Activated CD4-positive, alpha-beta memory T cell treated with anti-CD3 and anti-CD28 coated beads for 36 hours (primary cell): ENCODE results near the gene ACOT6. TPM values are rescaled to one million over a fixed set of nuclear protein-coding genes. Genes with fewer than 3 reads are reported as not detected.
A peak's percentile ranks its signal among the peaks of the same experiment; 100 is the strongest.
"Not testable (repeated sequence)": the region's sequence is repeated elsewhere in the genome, so short reads cannot be mapped to it uniquely, and the experiment has no call there.

Source experiments
- CTCF ChIA-PET: fragments of 350-600 bp; sonication (Branson Sonifier 250); formaldehyde crosslinking; loops from one replicate; lab custom pipeline; 2021; ENCODE audit warnings: antibody characterized with exemption, inconsistent platforms; lab: Charles Lee
- POLR2A ChIA-PET: fragments of 350-600 bp; sonication (Branson Sonifier 250); formaldehyde crosslinking; loops from one replicate; lab custom pipeline; 2021; ENCODE audit warnings: antibody characterized with exemption; lab: Charles Lee
- DNase-seq: peaks from one replicate; pipeline ENCODE4 v3.0.0-alpha.2; 2020
- H3K27ac Mint-ChIP-seq: one replicate; pipeline ENCODE4 v1.8.0; 2021; ENCODE audit warnings: mixed read lengths
- H3K27me3 Mint-ChIP-seq: one replicate; pipeline ENCODE4 v1.8.0; 2021; ENCODE audit warnings: mixed read lengths
- H3K36me3 Mint-ChIP-seq: one replicate; pipeline ENCODE4 v1.8.0; 2021; ENCODE audit warnings: mixed read lengths
- H3K4me1 Mint-ChIP-seq: one replicate; pipeline ENCODE4 v1.8.0; 2021; ENCODE audit warnings: low read depth, mixed read lengths
- H3K4me3 Mint-ChIP-seq: one replicate; pipeline ENCODE4 v1.8.0; 2021; ENCODE audit warnings: mild to moderate bottlenecking, mixed read lengths
- H3K9me3 Mint-ChIP-seq: one replicate; pipeline ENCODE4 v1.8.0; 2021; ENCODE audit warnings: mixed read lengths
- intact Hi-C: fragments of 100-400 bp; cut with micrococcal nuclease; formaldehyde crosslinking; loops from one replicate; pipeline ENCODE4 v1.15.1; 2023
- total RNA-seq, 2 experiments: library from RNA; stranded (reverse); gene quantifications; one replicate each; pipeline ENCODE4 v1.2.3, GENCODE V29; 2021

The ACOT6 gene
- total RNA-seq, 2 experiments from 2014 or later, result not detected

DNA sequence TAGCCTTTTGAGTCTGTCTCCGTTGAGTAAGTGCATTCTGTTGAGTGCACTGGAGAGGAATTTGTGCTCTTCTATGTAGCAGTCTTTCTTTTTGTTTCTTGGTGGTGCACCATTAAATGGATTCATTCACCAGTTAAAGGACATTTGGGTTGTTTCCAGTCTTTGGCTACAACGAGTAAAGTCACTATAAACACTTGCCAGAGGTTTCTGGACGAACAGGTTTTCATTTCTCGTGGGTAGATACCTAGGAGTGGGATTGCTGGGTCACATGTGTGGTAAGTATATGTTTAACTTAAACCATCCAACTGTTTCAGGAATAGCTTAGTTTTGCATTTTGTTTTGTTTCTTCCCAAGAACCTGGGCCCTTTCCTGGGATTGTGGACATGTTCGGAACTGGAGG is 39.3 kb upstream of the ACOT6 start:
- CTCF ChIA-PET, H3K27me3 Mint-ChIP-seq, H3K27ac Mint-ChIP-seq, intact Hi-C loops, H3K9me3 Mint-ChIP-seq, H3K36me3 Mint-ChIP-seq, H3K4me3 Mint-ChIP-seq, POLR2A ChIA-PET, DNase-seq: not testable (repeated sequence)
- peaks cover 19% of the 10 kb centered on the region for H3K4me1 Mint-ChIP-seq

DNA sequence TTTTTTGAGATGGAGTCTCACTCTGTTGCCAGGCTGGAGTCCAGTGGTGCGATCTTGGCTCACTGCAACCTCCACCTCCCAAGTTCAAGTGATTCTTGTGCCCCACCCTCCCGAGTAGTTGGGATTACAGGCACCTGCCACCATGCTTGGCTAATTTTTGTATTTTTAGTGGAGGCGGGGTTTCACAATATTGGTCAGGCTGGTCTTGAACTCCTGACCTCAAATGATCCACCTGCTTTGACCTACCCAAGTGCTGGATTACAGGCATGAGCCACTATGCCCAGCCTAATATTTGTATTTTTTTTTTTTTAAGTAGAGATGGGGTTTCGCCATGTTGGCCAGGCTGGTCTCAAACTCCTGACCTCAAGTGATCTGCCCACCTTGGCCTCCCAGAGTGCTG is 38.6 kb upstream of the ACOT6 start:
- CTCF ChIA-PET, H3K27me3 Mint-ChIP-seq, POLR2A ChIA-PET, H3K36me3 Mint-ChIP-seq, H3K27ac Mint-ChIP-seq, H3K9me3 Mint-ChIP-seq, DNase-seq, H3K4me3 Mint-ChIP-seq, intact Hi-C loops: not testable (repeated sequence)
- peaks cover 14% of the 10 kb centered on the region for H3K4me1 Mint-ChIP-seq

DNA sequence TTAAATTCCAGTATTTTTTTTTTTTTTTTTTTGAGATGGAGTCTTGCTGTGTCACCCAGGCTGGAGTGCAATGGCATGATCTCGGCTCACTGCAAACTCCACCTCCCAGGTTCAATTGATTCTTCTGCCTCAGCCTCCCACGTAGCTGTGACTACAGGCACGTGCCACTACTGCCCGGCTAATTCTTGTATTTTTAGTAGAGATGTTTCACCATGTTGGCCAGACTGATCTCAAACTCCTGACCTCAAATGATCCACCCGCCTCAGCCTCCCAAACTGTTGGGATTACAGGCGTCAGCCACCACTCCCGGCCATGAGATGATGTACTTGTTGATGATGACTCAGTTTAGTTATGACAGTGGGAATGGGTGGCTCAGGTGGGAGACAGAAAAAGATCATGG is 38.1 kb upstream of the ACOT6 start:
- peaks cover 12% of the 10 kb centered on the region for H3K4me1 Mint-ChIP-seq
- H3K36me3 Mint-ChIP-seq, CTCF ChIA-PET, H3K4me3 Mint-ChIP-seq, H3K27ac Mint-ChIP-seq, H3K27me3 Mint-ChIP-seq, POLR2A ChIA-PET, DNase-seq, H3K9me3 Mint-ChIP-seq, intact Hi-C loops: not testable (repeated sequence)

DNA sequence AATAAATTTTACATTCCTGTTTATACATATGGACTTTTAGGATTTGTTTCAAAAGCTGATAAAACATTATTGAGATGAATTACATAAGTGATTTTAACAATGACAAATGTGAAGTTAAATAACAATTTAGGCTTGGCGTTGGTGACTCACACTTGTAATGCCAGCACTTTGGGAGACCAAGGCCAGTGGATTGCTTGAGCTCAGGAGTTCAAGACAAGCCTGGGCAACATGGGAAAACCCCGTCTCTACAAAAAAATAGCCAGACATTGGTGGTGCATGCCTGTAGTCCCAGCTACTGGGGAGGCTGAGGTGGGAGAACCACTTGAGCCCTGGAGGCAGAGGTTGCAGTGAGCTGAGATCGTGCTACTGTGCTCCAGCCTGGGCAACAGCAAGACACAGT is 35.9 kb upstream of the ACOT6 start:
- no peaks in the 10 kb centered on the region for H3K27me3 Mint-ChIP-seq
- ChIA-PET POLR2A (no interaction called here), CTCF (interaction anchor here (0.6 kb wide), 1 partner anchor 168 kb away, joined by 3 read pairs; no protein-coding TSS in a partner anchor)
- no peak for DNase-seq
- intact Hi-C loops, result no loop called here
- no peak overlapping the region for H3K4me3 Mint-ChIP-seq
- no peaks in the 10 kb centered on the region for H3K9me3 Mint-ChIP-seq
- H3K36me3 Mint-ChIP-seq, result peaks cover 4% of the 10 kb centered on the region
- H3K27ac Mint-ChIP-seq, result no peak overlapping the region
- H3K4me1 Mint-ChIP-seq, result peaks cover 7% of the 10 kb centered on the region

DNA sequence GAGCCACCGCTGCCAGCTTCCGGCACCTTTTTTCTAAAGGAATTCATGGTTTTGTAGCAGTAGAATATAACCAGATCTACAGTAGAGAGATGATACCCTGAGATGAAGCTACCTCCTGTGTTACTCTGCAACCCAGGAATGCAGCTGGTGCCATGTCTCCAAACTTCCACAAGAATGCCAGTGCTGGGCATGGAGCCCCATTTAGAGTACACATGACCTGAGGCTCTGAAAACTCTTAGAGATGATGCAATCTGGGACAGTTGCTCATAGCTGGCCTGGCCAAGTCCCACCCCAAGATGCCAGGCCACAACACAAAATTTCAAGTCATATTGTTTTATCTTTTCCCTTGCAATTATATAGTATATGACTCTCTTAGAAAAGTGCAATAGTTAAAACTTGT is 35.1 kb upstream of the ACOT6 start:
- H3K4me3 Mint-ChIP-seq, CTCF ChIA-PET, POLR2A ChIA-PET, H3K27ac Mint-ChIP-seq, H3K36me3 Mint-ChIP-seq, DNase-seq, H3K9me3 Mint-ChIP-seq, intact Hi-C loops, H3K27me3 Mint-ChIP-seq, H3K4me1 Mint-ChIP-seq: not testable (repeated sequence)

DNA sequence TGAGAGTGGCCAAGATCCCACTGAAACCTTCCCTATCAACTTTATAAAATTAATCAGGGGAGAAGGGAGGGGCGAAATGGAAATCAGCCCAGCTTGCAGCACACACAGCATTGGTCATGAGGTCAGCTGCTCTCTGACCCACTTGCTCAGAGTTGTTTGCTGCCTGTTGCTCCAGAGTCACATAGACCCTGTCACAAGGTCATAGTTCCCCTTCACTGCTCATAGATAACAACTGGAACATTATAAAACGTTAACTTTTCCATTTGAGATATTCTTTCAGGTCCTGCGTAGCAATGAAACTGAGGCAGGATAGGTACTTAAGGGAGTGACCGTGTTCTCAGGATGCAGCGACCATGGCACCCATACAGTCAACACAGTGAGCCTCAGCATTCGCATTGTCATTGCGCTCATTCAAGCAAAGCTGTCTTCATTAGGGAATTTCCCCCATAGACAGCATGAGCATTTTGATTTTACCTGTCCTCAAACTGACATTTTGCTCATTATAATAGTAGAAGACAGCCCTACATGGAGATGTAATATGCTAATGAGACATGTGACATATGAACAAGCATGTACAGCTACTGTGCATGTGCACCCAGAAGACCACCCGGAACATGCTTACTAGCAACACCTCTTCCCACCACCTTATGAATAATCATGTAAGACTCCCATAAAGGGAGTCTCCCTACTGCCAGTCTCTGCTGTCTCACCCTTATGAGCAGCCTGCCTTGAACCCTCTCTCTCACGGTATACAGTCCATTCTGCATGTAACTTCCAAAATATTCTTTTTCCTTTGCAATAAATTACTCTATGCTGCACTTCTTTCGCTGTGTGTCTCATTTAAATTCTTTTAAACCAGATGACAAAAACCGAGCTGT is 30.0 kb upstream of the ACOT6 start:
- POLR2A ChIA-PET, intact Hi-C loops, H3K4me1 Mint-ChIP-seq, H3K36me3 Mint-ChIP-seq, H3K27me3 Mint-ChIP-seq, H3K27ac Mint-ChIP-seq, DNase-seq, H3K9me3 Mint-ChIP-seq, CTCF ChIA-PET, H3K4me3 Mint-ChIP-seq: not testable (repeated sequence)

DNA sequence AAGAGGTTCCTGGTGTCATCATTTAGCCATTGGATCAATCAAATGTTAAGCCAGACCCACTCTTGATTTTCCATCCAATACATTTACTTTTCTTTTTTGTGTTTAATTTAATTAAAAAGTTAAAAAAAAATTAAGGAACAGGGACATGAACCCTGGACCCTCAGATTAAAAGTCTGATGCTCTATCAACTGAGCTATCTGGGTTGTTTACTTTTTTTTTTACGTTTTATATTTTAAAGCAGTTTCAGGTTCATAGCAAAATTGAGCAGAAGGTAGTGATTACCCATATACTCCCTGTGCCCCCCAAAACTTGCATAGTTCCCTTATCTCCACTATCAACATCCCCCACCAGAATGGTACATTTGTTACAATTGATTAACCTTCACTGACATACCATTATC is 23.6 kb upstream of the ACOT6 start:
- Mint-ChIP-seq H3K4me1 (peaks cover 13% of the 10 kb centered on the region), H3K36me3 (no peaks in the 10 kb centered on the region), H3K4me3 (no peak overlapping the region), H3K27me3 (no peaks in the 10 kb centered on the region), H3K9me3 (peaks cover 3% of the 10 kb centered on the region), H3K27ac (no peak overlapping the region)
- ChIA-PET POLR2A (no interaction called here), CTCF (no interaction called here)
- no peak for DNase-seq
- intact Hi-C loops, result no loop called here

DNA sequence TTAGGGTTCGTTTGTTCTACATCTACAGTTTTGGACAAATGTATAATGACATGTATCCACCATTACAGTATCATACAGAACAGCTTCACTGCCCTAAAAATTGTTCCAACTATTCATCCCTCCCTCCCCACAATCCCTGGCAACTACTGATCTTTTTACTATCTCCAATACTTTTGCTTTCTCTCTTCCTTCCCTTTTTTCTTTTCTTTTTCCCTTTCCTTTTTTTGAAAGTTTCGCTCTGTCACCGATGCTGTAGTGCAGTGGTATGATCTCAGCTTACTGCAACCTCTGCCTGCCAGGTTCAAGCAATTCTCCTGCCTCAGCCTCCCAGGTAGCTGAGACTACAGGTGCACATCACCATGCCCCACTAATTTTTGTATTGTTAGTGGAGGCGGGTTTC is 23.2 kb upstream of the ACOT6 start:
- H3K4me3 Mint-ChIP-seq, result no peak overlapping the region
- H3K4me1 Mint-ChIP-seq, result peaks cover 15% of the 10 kb centered on the region
- H3K27me3 Mint-ChIP-seq, result no peaks in the 10 kb centered on the region
- H3K27ac Mint-ChIP-seq, result no peak overlapping the region
- no peak for DNase-seq
- peaks cover 3% of the 10 kb centered on the region for H3K9me3 Mint-ChIP-seq
- ChIA-PET CTCF (interaction anchor here (1.6 kb wide), 1 partner anchor 19 kb away, joined by 6 read pairs; no protein-coding TSS in a partner anchor), POLR2A (interaction anchor here (0.9 kb wide), 1 partner anchor 98 kb away, joined by 4 read pairs; the partner anchor contains the start of gene RIOX1)
- no peaks in the 10 kb centered on the region for H3K36me3 Mint-ChIP-seq
- intact Hi-C loops, result no loop called here

DNA sequence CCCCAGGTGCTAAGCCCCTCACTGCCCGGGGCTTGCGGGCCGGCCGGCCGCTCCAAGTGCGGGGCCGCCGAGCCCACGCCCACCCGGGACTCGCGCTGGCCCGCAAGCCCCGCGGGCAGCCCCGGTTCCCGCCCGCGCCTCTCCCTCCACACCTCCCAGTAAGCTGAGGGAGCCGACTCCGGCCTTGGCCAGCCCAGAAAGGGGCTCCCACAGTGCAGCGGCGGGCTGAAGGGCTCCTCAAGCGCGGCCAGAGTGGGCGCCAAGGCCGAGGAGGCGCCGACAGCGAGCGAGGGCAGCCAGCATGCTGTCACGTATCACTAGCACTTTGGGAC is 21.7 kb upstream of the ACOT6 start:
- DNase-seq, H3K4me3 Mint-ChIP-seq, H3K36me3 Mint-ChIP-seq, POLR2A ChIA-PET, H3K27me3 Mint-ChIP-seq, H3K9me3 Mint-ChIP-seq, H3K27ac Mint-ChIP-seq: not testable (repeated sequence)
- peaks cover 15% of the 10 kb centered on the region for H3K4me1 Mint-ChIP-seq
- intact Hi-C loops, result loop anchor here (5.0 kb wide), 1 partner anchor 42 kb away; no protein-coding TSS in a partner anchor
- CTCF ChIA-PET, result interaction anchor here (1.6 kb wide), 1 partner anchor 21 kb away, joined by 6 read pairs; no protein-coding TSS in a partner anchor

DNA sequence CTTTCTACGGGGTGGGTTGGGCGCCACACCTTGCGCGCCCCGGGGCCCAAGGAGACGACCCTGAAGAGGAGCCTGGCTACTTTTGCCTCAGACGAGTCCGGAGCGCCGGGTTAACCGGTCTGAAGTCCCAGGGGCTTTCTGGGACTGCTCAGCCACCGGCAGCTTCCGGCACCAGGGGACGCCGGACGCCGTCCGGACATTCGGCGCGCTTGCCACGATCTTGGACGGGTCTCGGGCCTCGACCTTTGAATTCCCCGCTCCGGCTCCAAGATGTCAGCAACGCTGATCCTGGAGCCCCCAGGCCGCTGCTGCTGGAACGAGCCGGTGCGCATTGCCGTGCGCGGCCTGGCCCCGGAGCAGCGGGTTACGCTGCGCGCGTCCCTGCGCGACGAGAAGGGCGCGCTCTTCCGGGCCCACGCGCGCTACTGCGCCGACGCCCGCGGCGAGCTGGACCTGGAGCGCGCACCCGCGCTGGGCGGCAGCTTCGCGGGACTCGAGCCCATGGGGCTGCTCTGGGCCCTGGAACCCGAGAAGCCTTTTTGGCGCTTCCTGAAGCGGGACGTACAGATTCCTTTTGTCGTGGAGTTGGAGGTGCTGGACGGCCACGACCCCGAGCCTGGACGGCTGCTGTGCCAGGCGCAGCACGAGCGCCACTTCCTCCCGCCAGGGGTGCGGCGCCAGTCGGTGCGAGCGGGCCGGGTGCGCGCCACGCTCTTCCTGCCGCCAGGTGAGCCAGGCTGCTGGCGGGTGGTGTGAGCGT is 20.4 kb upstream of the ACOT6 start, which contains the start of gene ACOT4:
TSS of gene ACOT4 (plus strand) at position 184 of the 760 bp plus-strand sequence. CDS start at position 271, 87 bp downstream.
- DNase-seq, result peak; percentile 62
- Mint-ChIP-seq H3K36me3 (peaks cover 7% of the 10 kb centered on the region), H3K4me3 (peak within 1 kb of the TSS; percentile 75), H3K27ac (peak within 1 kb of the TSS; percentile 42), H3K27me3 (no peaks in the 10 kb centered on the region), H3K4me1 (peaks cover 15% of the 10 kb centered on the region), H3K9me3 (peaks cover 3% of the 10 kb centered on the region)
- POLR2A ChIA-PET, result interaction anchor here (0.7 to 2.7 kb wide), 2 partner anchors 13 to 22 kb away, joined by 3 to 13 read pairs; partner anchors contain the start of gene ACOT2
- CTCF ChIA-PET, result interaction anchor here (1.0 to 1.4 kb wide), 2 partner anchors 21 to 36 kb away, joined by 5 to 6 read pairs; partner anchors contain the start of gene ACOT6
- intact Hi-C loops, result loop anchor here (5.0 kb wide), 1 partner anchor 40 kb away; no protein-coding TSS in a partner anchor

DNA sequence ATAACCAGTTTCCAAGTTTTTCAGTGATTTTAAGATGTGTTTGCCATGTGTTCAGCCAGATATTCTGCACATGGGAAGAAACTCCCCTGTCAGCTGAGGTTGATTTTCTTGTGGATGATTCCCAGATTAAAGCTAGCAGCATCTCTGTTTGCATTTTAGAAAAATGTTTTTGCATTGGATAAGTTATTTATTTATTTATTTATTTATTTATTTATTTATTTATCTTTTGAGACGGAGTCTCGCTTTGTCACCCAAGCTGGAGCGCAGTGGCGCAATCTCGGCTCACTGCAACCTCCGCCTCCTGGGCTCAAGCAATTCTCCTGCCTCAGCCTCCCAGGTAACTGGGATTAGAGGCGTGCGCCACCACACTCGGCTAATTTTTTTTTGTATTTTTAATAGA is 17.8 kb upstream of the ACOT6 start:
- Mint-ChIP-seq H3K27me3 (no peaks in the 10 kb centered on the region), H3K27ac (no peak overlapping the region), H3K36me3 (peaks cover 7% of the 10 kb centered on the region), H3K4me3 (no peak overlapping the region), H3K4me1 (peaks cover 15% of the 10 kb centered on the region), H3K9me3 (peaks cover 3% of the 10 kb centered on the region)
- POLR2A ChIA-PET, result no interaction called here
- no peak for DNase-seq
- CTCF ChIA-PET, result no interaction called here
- intact Hi-C loops, result loop anchor here (5.0 kb wide), 1 partner anchor 38 kb away; no protein-coding TSS in a partner anchor

DNA sequence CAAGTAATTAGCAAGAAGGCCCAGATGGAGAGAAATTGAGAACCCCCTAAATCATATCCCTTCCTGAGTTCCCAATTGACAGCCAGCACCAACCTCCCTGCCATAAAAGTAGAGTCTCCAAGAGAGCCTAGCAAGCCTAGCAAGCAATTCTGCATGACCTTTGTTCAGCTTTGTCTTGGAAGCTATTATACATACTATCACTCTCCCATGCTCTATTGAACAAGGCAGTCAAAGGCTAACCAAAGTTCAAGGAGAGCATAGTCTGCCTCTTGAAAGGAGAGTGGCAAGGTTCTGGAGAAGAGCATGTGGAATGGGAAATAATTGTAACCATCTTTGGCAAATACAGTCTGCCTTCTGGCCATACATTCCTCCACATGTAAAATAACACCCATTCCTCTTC is 12.8 kb upstream of the ACOT6 start:
- Mint-ChIP-seq H3K4me3 (no peak overlapping the region), H3K9me3 (no peaks in the 10 kb centered on the region), H3K27me3 (no peaks in the 10 kb centered on the region), H3K27ac (no peak overlapping the region), H3K4me1 (no peaks in the 10 kb centered on the region), H3K36me3 (peaks cover 7% of the 10 kb centered on the region)
- intact Hi-C loops, result no loop called here
- no peak for DNase-seq
- POLR2A ChIA-PET, result no interaction called here
- CTCF ChIA-PET, result interaction anchor here (1.1 kb wide), 1 partner anchor 89 kb away, joined by 3 read pairs; no protein-coding TSS in a partner anchor
